K562 (cell line): Measurements from ENCODE around the gene POPDC2. TPM values are rescaled to one million over a fixed set of nuclear protein-coding genes. Genes with fewer than 3 reads are reported as not detected.

Source experiments
- ATAC-seq: fragments of 200-7000 bp; cut with Tn5 transposase; 3 replicates; pipeline ENCODE4 v1.9.1; 2020; ENCODE audit warnings: moderate library complexity
- BruUV-seq: library from RNA; stranded (reverse); fragments of 400-500 nt; replicated peaks from 2 replicates; lab custom pipeline; 2021; lab: Mats Ljungman, UMichigan
- CTCF ChIA-PET: fragments of 300-600 bp; formaldehyde crosslinking; extraction: SDS; loops from one replicate; lab custom pipeline; 2021; ENCODE audit warnings: low intra/inter-chr PET ratio; lab: Yijun Ruan, JAX
- POLR2A ChIA-PET: fragments of 300-600, 350-650 bp; sonication (Branson Sonifier 250); formaldehyde crosslinking; extraction: SDS; loops from one replicate; lab custom pipeline; 2021; ENCODE audit warnings: antibody characterized with exemption, inconsistent platforms; lab: Yijun Ruan, JAX
- DNase-seq, 4 experiments: peaks; one replicate each; pipeline versions ENCODE4 v3.0.0 to v3.0.0-alpha.2; 2011 to 2018; ENCODE audit warnings: low spot score in 3 of 4, mixed read lengths in 3 of 4; ENCODE audit errors: extremely low read depth in 1 of 4
- FAIRE-seq: peaks from 2 replicates; lab custom pipeline; 2011; peaks lifted over from hg19 to GRCh38; lab: Jason Lieb, UNC
- H2AFZ ChIP-seq: 2 replicates; pipeline ENCODE4 v1.6.0; 2011; ENCODE audit warnings: low read depth, low read length, control low read depth, inconsistent platforms
- H3K27ac ChIP-seq: fragments of 200-600 bp; 3 replicates; pipeline ENCODE4 v1.8.0; 2011; ENCODE audit warnings: low read depth, mild to moderate bottlenecking, control low read depth, inconsistent platforms, low read length, moderate library complexity, mixed read lengths; ENCODE audit errors: extremely low read depth
- H3K27me3 ChIP-seq, 2 experiments: fragments of 300-600 bp in 1 of 2; 2 replicates in 1 of 2; 3 replicates in 1 of 2; pipeline versions ENCODE4 v1.6.0 to v1.8.0; 2011; ENCODE audit warnings: inconsistent platforms in 2 of 2, low read length in 2 of 2, mild to moderate bottlenecking in 1 of 2, mixed read lengths in 1 of 2, moderate library complexity in 1 of 2; ENCODE audit not compliant: control insufficient read depth in 2 of 2, insufficient read depth in 2 of 2
- H3K36me3 ChIP-seq: fragments of 300-600 bp; 3 replicates; pipeline ENCODE4 v1.8.0; 2011; ENCODE audit warnings: mild to moderate bottlenecking, low read length, inconsistent platforms; ENCODE audit not compliant: control insufficient read depth, insufficient read depth
- H3K4me1 ChIP-seq, 2 experiments: fragments of 200-600 bp in 1 of 2; replicated peaks in 1 of 2; 2 replicates in 1 of 2; 3 replicates in 1 of 2; pipeline versions ENCODE4 v1.5.1 to v1.8.0; 2011; ENCODE audit warnings: inconsistent platforms in 2 of 2, low read length in 2 of 2, mild to moderate bottlenecking in 1 of 2, mixed read lengths in 1 of 2, moderate library complexity in 1 of 2; ENCODE audit not compliant: control insufficient read depth in 2 of 2, insufficient read depth in 2 of 2
- H3K4me2 ChIP-seq: 2 replicates; pipeline ENCODE4 v1.6.1; 2011; ENCODE audit warnings: low read length, control low read depth, inconsistent platforms, mixed read lengths; ENCODE audit not compliant: insufficient read depth
- H3K4me3 ChIP-seq: fragments of 200-600 bp; sonication (generic), shearing (Covaris generic); 2 replicates; pipeline ENCODE4 v1.5.1; 2016; ENCODE audit warnings: control low read depth, inconsistent platforms
- H3K79me2 ChIP-seq: fragments of 200-600 bp; 3 replicates; pipeline ENCODE4 v1.8.0; 2011; ENCODE audit warnings: low read length, inconsistent platforms; ENCODE audit not compliant: control insufficient read depth, insufficient read depth
- H3K9ac ChIP-seq, 2 experiments: 2 replicates each; pipeline versions ENCODE4 v1.6.0 to v1.6.1; 2011; ENCODE audit warnings: low read depth in 2 of 2, low read length in 2 of 2, control low read depth in 1 of 2, inconsistent platforms in 1 of 2, mild to moderate bottlenecking in 1 of 2, mixed read lengths in 1 of 2; ENCODE audit not compliant: insufficient read depth in 1 of 2
- H3K9me1 ChIP-seq: one replicate; pipeline ENCODE4 v1.6.0; 2011; ENCODE audit warnings: inconsistent platforms, mild to moderate bottlenecking, low read length, moderate library complexity; ENCODE audit not compliant: control insufficient read depth, insufficient read depth
- H3K9me3 ChIP-seq: replicated peaks from 2 replicates; pipeline ENCODE4 v1.5.1; 2011; ENCODE audit warnings: low read depth, low read length, inconsistent platforms; ENCODE audit not compliant: control insufficient read depth, insufficient read depth
- H4K20me1 ChIP-seq: replicated peaks from 2 replicates; pipeline ENCODE4 v1.6.1; 2011; ENCODE audit warnings: low read length, inconsistent platforms, mixed read lengths; ENCODE audit not compliant: control insufficient read depth, insufficient read depth
- CTBP1 ChIP-seq: fragments of 450-650 bp; IDR thresholded peaks from 2 replicates; pipeline ENCODE4 v1.6.1; 2016; ENCODE audit warnings: borderline replicate concordance
- MYC ChIP-seq, 2 experiments: fragments of 250-450 bp in 1 of 2; sonication (Bioruptor Pico) in 1 of 2; IDR thresholded peaks; 2 replicates each; pipeline versions ENCODE4 v1.5.1 to v1.6.1; 2012 to 2021; ENCODE audit warnings: low read depth in 2 of 2, borderline replicate concordance in 1 of 2, improper control_type of control experiment in 1 of 2, low read length in 1 of 2, mild to moderate bottlenecking in 1 of 2, moderate library complexity in 1 of 2
- RCOR1 ChIP-seq, 2 experiments: IDR thresholded peaks; 2 replicates each; pipeline ENCODE4 v1.6.1; 2012; ENCODE audit warnings: low read depth in 2 of 2, low read length in 2 of 2, borderline replicate concordance in 1 of 2, improper control_type of control experiment in 1 of 2
- SP2 ChIP-seq: IDR thresholded peaks from 2 replicates; pipeline ENCODE4 v1.6.1; 2011; ENCODE audit warnings: mild to moderate bottlenecking, low read depth, low read length, moderate library complexity; ENCODE audit not compliant: poor library complexity, severe bottlenecking; ENCODE audit errors: extremely low read depth
- ZNF274 ChIP-seq: IDR thresholded peaks from 2 replicates; pipeline ENCODE4 v1.6.1; 2011; ENCODE audit warnings: low read depth, mild to moderate bottlenecking, low read length, moderate library complexity, borderline replicate concordance
- ZNF354B ChIP-seq: fragments of 250-450 bp; sonication (Bioruptor Pico); IDR thresholded peaks from 2 replicates; pipeline ENCODE4 v1.4.0; 2020
- WGBS: fragments of 100-300 bp; shearing (Covaris generic); methylation state at CpG from one replicate; pipeline ENCODE4 v1.1.6; 2016; ENCODE audit warnings: low coverage, mixed read lengths; ENCODE audit not compliant: insufficient coverage; ENCODE audit errors: missing lambda C conversion rate; 5-methylcytosine and 5-hydroxymethylcytosine counted together
- in situ Hi-C: fragments of 300-500 bp; cut with MboI; formaldehyde crosslinking; loops from 4 replicates; pipeline ENCODE4 v1.15.0; 2018; ENCODE audit warnings: inconsistent platforms, mixed read lengths
- intact Hi-C: fragments of 100-400 bp; cut with micrococcal nuclease; formaldehyde crosslinking; loops from 2 replicates; pipeline ENCODE4 v1.14.2; 2022
- polyA plus RNA-seq, 8 experiments: library from polyadenylated mRNA; depleted of rRNA in 4 of 8; stranded (reverse) in 5 of 8; unstranded in 3 of 8; fragments of >200 nt; fragmentation: Nextera tagmentation in 2 of 8; fragmentation: Illumina TruSeq in 1 of 8; extraction: Ambion mirVana in 2 of 8; extraction: Trizol in 1 of 8; gene quantifications; 2 replicates each; pipeline versions ENCODE4 v1.2.1 to v1.2.3, GENCODE V29; 2011 to 2014; ENCODE audit warnings: inconsistent platforms in 1 of 8, missing spikeins in 1 of 8
- total RNA-seq, 7 experiments: library from RNA; depleted of rRNA in 6 of 7; stranded (reverse); fragments of >200 nt in 6 of 7; fragmentation: Illumina TruSeq in 2 of 7; extraction: Trizol in 2 of 7; gene quantifications; 2 replicates each; pipeline versions ENCODE4 v1.2.1 to v1.2.3, GENCODE V29; 2011 to 2021; ENCODE audit warnings: low replicate concordance in 1 of 7
- TF ChIP-seq, protein P1 (sequence below), 3 experiments: fragments of 200-800 bp in 1 of 3; sonication (Bioruptor generic) in 1 of 3; sonication (generic) in 1 of 3; formaldehyde crosslinking in 1 of 3; IDR thresholded peaks; 2 replicates each; pipeline versions ENCODE4 v1.6.1 to v1.8.0; 2016 to 2022; ENCODE audit warnings: mild to moderate bottlenecking in 2 of 3, missing compliant biosample characterization in 2 of 3, missing genetic modification characterization in 2 of 3, missing genetic modification reagents in 1 of 3

The POPDC2 gene
- total and polyA plus RNA-seq, 9 of the 15 experiments (the other 6 are each of a cell fraction or from before 2014, with no cell fraction given), result 0.08 to 0.32 (median 0.13) TPM; not detected in 4

DNA sequence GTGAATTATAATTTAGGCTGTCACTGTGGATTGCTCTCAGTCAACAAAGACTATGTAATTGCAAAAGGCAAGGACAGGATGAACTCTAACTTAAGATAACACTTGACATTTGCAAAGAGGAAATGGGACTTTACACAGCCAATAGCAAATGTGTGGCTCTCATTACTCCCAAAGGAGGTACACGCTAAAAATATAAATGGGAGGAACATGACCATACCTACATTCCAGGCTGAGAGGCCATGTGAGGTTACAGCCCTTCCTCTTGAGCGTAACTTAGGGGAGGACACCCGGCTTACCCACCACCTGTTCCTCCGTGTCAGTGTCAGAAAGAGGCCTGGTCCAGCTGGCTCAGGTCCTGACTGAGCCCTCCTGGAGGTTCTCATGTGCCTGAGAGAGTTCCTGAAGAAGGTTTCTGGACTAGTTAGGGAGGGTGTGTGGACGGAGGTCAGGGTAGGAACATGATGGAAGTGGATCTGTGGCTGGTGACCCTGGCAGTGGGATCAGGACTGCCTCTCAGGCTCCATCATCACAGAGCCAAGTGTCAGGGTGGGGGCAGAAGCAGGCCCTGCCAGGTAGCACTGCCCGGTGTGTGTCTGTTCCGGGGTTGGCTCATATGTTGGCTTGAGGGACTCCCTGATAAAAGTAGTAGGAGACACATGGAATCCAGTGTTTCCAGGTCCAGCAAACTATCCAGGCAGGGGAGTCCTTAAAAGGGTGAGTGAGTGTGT lies 7.9 kb downstream of the POPDC2 start:
- Histone ChIP-seq H3K27me3 (no peaks in the 10 kb centered on the region), H3K4me3 (no peak overlapping the region), H3K9me3 (no peaks in the 10 kb centered on the region), H3K79me2 (no peaks in the 10 kb centered on the region), H3K4me1 (peaks cover 0 to 2% of the 10 kb centered on the region in 2 experiments; a peak in 3 of 5 replicates), H2AFZ (no peak overlapping the region), H3K36me3 (no peaks in the 10 kb centered on the region), H3K9me1 (no peaks in the 10 kb centered on the region), H4K20me1 (no peaks in the 10 kb centered on the region), H3K9ac (no peak overlapping the region), H3K27ac (no peak overlapping the region), H3K4me2 (no peak overlapping the region)
- FAIRE-seq, result no peak
- ChIA-PET CTCF (no interaction called here), POLR2A (no interaction called here)
- WGBS, result 47% methylated on average over 5 of the region's 7 CpGs
- no peak for DNase-seq
- no peak for TF ChIP-seq ZNF274
- BruUV-seq, result no TSS peak
- no peak for ATAC-seq
- in situ Hi-C loops, result no loop called here
- intact Hi-C loops, result no loop called here

GRCh38 chr3:119649761-119650160 lies 10.6 kb downstream of the POPDC2 start:
- ChIA-PET CTCF (no interaction called here), POLR2A (no interaction called here)
- no peak for TF ChIP-seq ZNF354B
- TF ChIP-seq RCOR1 (IDR thresholded peaks at IDR 0.05; ENCODE audit: borderline replicate concordance in 1 of 2, low read depth in 2 of 2, low read length in 2 of 2), result peak in 1 of 2 experiments; percentile 52; a peak in 2 of 4 replicates
- TF ChIP-seq, protein P1, sequence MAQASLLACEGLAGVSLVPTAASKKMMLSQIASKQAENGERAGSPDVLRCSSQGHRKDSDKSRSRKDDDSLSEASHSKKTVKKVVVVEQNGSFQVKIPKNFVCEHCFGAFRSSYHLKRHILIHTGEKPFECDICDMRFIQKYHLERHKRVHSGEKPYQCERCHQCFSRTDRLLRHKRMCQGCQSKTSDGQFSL (CRISPR knock-in tag; IDR thresholded peaks at IDR 0.05), result no peak
- TF ChIP-seq, protein P1 (tag; IDR thresholded peaks at IDR 0.05), result no peak
- no peak for TF ChIP-seq SP2
- no peak for TF ChIP-seq CTBP1
- TF ChIP-seq MYC (IDR thresholded peaks at IDR 0.05; ENCODE audit: low read depth, low read length), result 0 out of 2 replicates have a peak, but pooled peaks have one; percentile 20
- TF ChIP-seq MYC (CRISPR knock-in tag; IDR thresholded peaks at IDR 0.05; ENCODE audit: borderline replicate concordance, low read depth), result no peak
- no TSS peak for BruUV-seq
- DNase-seq (no peak), ATAC-seq (no peak), FAIRE-seq (no peak)
- Histone ChIP-seq H3K9me3 (no peaks in the 10 kb centered on the region), H3K27me3 (no peaks in the 10 kb centered on the region), H3K9me1 (no peaks in the 10 kb centered on the region), H2AFZ (no peak overlapping the region), H3K79me2 (no peaks in the 10 kb centered on the region), H4K20me1 (no peaks in the 10 kb centered on the region), H3K27ac (no peak overlapping the region), H3K4me3 (no peak overlapping the region), H3K4me1 (no peaks in the 10 kb centered on the region; a peak in 2 of 5 replicates), H3K4me2 (no peak overlapping the region), H3K9ac (no peak overlapping the region), H3K36me3 (no peaks in the 10 kb centered on the region)
- in situ Hi-C loops (no loop called here), intact Hi-C loops (no loop called here)
- WGBS, result 0% methylated on average over 3 of the region's 3 CpGs
